ENCODE results near the gene TEAD1.

DNA sequence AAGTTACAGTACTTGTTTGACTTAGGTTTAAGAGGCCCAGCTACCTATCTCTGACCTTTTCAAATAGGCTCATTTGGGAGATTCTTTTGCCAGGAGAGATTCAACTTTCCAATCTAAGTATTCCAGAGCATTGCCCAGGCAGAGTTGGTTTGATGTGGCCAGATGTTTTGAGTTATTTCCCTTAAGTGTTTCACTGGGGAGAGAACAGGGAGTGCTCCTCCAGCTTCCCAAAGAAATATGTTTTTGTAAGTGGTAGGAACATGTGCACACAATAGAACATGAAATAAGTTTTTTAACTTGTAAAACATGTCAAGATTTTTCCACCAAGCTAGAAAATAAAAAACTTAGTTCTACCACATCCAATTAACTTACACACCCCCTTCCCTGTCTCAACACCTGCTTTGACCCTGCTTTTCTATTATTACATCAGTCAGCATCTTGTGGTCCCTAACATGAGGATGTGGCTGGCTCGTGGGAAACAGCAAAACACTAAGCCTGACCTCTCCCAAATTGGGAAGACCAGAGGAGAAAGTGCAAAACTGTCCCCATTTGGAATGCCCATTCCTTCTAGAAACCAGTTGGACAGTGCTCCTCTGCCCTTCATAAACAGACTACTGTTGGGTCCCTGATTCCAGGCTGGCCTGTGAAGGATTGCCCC is 264.5 kb downstream of the TEAD1 start:
- no peak for TF ChIP-seq POLR2AphosphoS5 (IDR thresholded peaks at IDR 0.05; ENCODE audit: low read depth, low read length)
- no peak for TF ChIP-seq REST (IDR thresholded peaks at IDR 0.05; ENCODE audit: insufficient read depth in 1 of 2, low read depth in 2 of 2, low read length in 2 of 2)
